NCI-H1694 treated with DMSO at 0.1 percent for 48 hours (cell line): ENCODE data around the gene C11orf68.
A peak's percentile ranks its signal among the peaks of the same experiment; 100 is the strongest.

Source experiments
- DNase-seq: peaks from one replicate; lab custom pipeline; 2025; lab: John Stamatoyannopoulos, UW

Gene C11orf68

DNA sequence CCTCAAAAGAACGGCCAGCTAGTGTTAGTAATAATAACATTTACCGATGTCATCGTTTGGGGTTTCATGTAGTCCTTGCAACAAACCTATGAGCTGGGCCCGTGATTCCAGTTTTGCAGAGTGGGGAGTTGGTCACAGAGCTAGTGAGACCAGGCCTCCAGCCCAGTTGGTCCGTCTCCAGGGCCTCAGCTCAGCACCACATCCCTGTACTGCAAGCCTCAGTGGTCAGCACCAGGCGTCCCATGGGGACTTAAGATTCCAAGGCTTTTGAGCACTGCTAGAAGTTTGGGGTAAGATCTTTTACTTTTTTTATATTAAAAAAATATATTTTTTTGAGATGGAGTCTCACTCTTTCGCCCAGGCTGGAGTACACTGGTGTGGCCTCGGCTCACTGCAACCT lies 25.3 kb upstream of the C11orf68 start:
- DNase-seq = no peak

DNA sequence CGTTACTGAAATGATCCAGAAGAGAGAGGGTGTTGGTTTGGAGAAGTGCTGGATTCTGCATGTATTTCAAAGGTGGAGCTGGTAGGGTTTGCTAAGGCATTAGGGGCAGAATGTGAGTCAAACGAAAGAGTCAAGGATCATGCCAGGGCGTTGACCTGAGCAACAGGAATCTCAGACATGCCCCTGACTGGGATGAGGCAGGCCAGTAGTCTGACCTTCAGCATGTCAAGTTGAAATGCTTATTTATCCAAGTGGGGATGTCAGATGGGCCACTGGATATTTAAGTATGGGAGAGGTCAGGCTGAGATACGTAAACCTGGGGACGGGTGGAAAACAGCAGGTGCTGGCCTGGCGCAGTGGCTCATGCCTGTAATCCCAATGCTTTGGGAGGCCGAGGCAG lies 23.7 kb upstream of the C11orf68 start:
- DNase-seq = no peak

DNA sequence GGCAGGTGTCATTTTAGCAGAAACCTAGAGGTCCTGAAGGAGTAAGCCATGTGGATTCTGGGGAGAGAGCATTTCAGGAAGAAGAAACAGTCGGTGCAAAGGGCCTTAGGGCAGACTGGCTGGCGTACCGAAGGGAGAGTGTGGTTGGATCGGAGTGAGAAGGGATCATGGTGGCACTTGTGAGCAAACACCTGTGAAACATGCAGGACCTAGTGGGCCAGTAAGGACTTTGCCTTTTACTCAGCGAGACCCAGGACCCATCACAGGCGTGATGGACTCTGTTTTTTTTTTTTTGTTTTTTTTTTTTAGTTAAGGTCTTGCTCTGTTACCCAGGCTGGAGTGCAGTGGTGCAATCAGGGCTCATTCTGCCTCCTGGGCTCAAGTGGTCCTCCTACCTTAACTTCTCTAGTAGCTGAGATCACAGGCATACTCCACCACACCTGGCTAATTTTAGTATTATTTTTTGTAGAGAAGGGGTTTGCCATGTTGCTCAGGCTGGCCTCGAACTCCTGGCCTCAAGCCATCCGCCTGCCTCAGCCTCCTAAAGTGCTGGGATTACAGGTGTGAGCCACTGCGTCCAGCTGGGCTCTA lies 23.0 kb upstream of the C11orf68 start:
- no peak for DNase-seq

DNA sequence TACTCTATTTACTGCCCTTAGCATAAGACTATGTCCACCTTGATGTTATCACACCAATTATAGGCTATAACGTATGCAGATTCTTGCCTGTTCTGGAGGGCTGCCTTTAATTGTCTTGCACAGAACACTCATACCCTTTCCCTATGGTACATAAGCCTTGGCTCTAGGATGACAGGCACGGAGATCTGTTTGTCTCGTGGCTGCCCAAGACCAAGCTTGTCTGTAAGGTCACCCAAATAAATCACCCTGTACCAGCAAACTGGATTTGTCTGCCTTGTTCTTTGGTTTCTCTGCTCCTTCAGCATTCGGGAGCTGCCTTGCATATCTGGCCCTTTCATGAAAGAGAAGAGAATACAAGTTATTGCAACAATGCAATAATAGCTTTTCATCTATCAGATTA lies 18.9 kb upstream of the C11orf68 start:
- no peak for DNase-seq

DNA sequence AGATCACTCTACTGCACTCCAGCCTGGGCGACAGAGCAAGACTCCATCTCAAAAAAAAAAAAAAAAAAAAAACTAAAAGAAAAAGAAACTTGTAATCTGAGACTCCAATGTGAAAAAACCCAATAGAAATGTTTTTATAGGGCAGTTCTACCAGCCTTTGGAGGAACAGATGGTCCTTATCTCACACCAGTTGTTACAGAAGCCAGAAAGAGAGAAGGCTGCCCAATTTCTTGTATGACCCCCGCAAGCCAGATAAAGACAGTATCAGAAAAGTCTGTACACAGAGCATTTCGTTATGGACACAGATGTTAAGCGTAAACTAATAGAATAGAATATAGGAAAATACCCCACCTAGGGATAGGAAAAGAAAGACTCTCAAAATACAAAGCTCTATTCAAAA lies 15.2 kb upstream of the C11orf68 start:
- DNase-seq = no peak

DNA sequence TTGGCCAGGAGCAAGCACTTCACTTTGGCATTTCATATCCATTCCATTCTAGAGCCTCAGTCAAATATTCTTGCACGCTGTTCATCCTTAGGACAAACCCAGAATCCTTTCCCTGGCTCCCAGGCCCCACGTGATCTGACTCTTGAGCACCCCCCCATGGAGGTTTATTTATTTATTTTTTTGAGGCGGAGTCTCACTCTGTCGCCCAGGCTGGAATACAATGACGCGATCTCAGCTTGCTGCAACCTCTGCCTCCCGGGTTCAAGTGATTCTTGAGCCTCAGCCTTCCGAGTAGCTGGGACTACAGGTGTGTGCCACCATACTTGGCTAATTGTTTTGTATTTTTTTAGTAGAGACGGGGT lies 13.7 kb upstream of the C11orf68 start:
- no peak for DNase-seq

DNA sequence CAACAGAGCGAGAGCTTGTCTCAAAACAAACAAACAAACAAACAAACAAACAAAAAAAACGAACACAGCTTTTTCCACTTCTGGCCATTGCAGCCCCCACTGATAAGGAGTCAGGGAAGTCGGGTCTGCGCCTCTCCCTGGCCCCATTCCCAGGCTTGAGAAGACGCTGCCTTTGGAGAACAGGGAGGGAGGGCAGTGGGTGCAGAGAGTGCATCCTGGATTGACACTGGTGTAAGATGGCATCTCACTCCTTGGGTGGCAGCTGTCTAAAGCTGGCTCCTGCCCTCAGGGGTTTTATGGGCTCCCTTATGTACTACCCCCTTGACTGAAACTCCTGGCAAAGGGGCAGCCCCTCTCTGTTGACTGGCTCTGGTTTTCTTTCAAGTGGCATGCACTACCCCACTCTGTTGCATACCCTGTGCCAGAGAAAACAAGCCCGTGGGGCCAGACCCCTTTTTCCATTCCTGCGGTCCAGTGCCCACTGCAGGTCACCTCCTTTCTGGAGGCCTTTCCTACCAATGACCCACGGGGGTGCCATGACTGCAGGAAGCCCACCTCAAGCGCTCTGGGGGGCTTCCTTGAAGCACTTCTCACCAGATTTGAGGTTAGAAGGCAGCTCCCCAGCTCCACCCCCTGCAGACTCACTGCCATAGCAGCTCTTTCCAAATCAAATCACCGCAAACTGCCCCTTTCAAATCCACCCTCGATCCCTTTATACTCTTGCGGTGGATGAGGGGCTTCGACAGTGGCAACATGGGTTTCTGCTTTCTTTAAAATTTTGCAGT lies 13.1 kb upstream of the C11orf68 start:
- DNase-seq = no peak

DNA sequence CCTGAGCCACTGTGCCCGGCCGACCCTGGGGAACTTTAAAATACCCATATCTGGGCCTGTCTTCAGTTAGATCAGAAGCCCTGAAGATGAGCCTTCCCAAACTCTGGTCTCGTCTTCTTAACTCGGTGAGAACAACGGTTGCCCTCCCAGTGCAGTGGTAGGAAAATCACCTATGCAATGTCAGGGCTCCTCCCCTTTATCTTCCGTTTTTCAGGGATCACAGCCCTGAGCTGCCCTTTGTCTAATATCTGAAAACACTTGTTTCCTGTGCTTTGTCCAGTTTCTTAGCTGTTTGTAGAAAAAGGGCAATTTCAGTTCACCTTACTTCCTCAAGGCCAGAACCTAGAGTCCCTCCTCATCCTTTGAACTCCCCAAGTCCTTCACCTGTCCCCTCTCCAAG lies 9.8 kb upstream of the C11orf68 start:
- DNase-seq = no peak

DNA sequence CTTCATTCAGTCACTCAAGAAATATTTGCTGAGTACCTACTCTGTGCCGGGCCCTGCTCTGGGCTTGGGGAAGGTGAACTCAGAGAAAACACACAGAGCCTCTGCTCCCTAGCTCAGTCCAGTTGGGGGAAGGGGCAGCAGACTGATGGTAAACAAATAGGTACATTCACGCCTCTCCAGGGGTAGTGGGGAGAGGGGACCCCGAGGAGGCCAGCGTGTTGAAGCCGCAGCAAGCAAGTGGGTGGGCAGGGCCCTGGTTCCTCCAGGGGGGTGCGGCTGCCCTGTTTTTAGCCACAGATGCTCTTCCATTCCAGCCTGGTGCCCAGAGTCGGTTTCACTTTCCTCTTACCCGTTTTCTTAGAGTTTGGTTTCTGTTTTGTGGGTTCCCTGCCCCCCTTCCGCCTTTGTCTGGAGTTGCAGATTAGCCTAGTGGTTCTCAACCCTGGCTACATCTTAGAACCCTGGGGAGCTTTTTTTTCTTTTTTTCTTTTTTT lies 9.1 kb upstream of the C11orf68 start:
- no peak for DNase-seq

DNA sequence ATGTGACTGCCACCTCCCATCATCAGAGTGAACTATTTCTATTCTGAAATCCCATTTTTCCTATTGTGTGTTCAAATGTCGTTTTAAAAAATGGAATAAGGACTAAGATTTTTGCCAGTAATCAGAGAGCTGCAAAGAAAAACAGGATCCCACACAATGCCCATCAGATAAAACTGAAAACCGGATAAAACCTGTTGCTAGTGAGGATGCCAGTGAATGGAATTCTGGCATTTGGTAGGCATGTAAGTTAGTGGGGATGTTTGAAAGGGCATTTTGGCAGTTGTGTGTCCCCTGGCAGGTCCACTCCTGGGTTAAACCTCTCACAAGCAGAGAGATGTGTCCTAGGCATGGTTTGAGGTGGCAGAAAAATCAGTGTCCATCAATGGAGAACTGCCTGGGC lies 6.5 kb upstream of the C11orf68 start:
- no peak for DNase-seq

DNA sequence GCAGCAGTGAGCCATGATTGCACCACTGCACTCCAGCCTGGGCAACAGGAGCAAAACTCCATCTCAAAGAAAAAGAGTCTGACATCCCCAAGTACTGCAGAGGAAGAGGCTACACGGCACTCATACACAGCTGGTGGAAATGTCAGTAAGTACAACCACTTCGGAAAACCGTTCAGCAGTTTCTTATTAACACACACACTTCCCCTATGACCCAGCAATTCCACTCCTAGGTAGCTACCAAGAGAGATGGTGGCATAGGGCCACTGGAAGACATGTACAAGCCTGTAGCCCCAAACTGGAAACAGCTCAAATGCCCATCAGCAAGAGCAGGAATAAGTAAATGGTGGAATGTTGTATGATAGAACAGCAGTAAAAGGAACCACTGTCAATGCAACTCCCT lies 3.7 kb upstream of the C11orf68 start:
- DNase-seq = no peak

DNA sequence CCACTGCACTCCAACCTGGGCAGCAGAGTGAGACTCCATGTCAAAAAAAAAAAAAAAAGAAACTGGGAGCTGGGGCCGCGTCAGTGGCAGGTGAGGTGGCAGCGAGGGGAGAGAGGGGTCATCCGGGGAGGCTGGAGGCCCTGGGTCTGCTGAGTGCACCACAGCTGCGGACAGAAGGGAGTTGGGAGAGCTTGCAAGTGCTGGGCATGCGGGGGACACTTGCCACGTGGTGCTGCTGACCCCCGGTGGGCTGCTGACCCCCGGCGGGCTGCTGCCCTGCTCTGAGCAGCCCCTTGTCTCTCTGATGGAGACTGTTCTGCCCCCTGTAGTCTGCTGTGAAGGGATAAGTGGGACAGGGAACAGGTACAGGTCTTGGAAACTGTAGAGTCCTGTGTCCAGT lies 3.0 kb upstream of the C11orf68 start:
- DNase-seq = no peak

DNA sequence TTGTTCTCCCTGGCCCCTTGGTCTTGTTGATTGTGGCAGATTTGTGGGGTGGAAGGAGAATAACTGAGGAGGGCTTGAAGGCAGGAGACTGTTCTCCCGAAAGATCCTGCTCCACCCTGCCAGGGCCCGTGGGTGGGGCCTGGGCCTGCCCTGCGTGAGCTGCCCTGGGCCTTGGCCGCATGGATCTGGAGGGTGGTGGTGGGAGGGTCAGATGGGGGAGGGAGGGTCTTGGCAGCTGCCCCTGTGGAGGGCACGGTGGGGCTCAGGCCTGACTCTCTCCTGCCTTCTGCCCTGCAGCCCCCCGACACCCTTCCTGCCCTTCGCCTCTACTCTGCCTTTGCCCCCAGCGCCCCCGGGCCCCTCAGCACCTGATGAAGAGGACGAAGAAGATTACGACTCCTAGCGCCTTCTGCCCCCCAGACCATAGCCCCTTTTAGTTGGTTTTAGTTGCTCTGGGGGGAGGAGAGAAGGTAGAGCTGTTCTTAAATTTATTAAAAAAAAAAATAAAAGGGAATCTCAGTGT lies 2.2 kb upstream of the C11orf68 start:
- DNase-seq = no peak

DNA sequence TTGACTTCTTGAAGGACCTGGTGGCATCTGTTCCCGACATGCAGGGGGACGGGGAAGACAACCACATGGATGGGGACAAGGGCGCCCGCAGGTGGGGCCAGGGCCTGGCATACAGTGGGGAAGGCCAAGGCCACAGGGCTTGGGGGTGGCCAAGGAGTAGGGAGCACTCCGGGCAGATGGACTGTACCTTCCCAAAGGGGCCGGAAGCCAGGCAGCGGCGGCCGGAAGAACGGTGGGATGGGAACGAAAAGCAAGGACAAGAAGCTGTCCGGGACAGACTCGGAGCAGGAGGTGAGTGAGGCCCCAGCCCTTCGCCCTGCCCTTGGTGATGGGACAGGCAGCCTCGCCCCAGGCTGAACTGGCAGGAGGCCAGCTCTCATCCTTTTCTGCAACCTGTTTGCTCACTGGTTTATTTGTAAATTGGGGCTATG lies 1.5 kb upstream of the C11orf68 start:
- DNase-seq = no peak

DNA sequence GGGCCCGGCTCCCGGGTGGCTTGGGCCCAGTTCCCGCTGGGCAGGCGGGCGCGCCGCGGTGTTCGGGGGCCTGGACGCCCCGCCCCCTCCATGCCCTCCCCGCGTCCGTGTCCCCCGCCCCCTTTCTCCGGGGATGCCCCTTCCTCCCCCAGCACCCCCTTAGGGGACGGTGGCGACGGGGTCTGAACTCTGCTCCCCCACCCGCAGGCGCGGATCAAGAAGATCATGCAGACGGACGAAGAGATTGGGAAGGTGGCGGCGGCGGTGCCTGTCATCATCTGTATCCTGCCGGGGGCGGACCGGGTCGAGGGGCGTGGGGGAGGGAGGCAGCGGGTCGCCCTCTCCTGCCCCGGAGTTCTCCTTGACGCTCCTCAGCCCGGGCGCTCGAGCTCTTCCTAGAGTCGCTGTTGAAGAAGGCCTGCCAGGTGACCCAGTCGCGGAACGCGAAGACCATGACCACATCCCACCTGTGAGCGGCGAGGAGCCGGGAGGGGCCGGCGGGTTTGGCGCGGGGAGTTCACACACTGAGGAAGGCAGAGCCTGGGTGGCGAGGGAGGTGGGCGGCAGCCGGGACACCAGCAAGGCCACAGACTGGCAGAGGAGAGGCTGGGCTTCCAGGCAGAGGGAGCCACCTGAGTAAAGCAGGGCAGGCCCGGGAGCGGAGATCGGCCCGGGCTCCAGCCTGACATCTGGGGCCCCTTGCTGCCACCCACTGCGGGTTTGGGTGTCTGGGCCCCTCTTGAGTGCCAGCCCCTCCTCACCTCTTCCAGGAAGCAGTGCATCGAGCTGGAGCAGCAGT lies 910 bp upstream of the C11orf68 start:
- no peak for DNase-seq

DNA sequence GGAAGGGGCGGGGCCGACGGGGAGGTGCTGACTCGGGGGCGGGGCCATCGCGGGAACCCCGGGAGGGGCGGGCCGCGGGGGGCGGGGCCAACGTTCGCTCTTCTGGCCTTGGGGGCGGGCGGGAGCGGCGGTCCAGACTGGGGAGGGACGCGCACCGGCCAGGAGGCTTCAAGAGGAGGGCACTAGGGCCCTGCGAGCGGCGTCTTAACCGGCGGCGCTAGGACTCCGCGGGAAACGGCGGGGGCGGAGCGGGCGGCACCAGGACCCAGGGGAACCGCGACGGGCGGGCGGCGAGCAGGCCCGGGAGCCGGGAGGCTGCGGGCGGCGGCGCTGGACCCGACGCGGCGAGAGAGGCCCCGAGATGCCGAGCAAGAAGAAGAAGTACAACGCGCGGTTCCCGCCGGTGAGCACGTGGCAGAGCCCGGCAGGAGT lies 295 bp upstream of the C11orf68 start, which contains the start of gene DRAP1:
TSS of gene DRAP1 (plus strand) at position 286 of the 432 bp plus-strand sequence. CDS start at position 362, 76 bp downstream.
- peak; percentile 91 for DNase-seq

DNA sequence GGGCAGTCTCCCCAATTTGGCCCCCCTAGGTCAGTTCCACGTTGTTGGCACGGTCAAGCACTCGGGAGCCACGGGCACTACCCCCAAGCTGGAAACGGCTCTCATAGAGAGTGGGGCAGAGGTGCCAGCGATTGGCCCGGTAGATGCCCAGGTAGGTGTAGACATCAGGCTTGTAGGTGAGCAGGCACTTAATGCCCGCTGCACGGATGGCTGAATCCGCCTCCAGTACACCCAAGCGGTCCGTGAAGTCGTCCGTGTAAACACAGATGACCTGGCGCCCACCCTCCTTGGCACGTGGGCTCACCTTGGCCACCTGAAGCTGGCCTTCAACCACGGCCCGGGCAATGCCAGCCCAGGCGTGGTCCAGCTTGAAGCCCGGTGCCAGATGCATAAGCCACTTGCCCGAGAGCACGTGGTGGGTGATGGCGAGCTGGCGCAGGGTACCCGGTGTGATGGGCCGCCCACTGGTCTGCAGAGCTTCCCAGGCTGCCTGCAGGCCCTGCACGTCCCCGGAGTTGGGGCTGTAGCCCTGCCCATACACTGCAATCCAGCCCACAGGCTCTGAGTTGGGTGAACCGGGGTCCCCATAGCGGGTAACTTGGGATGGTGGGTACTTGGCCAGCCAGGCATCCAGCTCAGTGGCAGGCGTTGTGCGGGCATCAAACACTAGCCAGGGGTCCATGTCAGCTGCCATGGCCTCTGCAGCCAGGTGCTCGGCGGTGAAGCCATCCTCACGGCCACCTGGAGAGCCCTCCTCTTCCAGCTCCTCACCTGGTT lies 1.2 kb downstream of the C11orf68 start:
- no peak for DNase-seq

DNA sequence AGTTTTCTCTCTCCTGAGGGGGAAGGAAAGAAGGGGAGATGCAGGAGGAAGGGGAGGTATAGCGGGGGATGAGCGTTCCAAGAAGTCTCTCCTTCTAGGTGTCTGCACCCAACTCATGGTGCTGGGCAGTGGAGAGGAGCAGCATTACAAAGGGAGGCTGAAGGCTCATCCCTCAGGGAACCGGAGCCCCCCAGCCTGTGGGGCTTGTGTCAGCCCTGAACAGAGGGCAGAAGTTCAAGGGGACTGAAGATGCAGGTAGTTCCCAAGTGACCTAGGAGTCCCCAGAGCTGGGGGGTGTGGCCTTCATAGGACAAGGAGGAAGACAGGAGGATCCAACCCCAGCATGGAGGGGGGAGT lies 1.8 kb downstream of the C11orf68 start:
- DNase-seq = no peak

DNA sequence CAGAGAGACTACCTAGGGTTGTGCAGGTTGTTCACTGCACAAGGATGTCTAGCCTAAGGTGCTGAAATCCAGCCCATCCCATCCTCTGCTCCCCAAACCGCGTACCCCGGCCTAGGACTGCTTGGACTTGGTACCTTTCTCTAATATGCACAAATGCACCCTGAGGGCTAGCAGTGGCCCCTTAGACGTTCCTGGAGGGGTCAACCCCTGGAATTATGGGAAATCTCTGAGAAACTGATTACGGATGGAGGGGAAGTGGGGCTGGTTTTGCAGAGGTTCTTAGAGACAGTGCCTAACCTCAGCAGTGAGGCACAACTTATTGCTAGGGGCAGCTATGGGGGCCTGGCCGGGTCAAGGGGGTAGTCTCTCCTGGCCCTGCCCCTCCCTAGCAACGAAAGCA lies 2.5 kb downstream of the C11orf68 start:
- DNase-seq = no peak

DNA sequence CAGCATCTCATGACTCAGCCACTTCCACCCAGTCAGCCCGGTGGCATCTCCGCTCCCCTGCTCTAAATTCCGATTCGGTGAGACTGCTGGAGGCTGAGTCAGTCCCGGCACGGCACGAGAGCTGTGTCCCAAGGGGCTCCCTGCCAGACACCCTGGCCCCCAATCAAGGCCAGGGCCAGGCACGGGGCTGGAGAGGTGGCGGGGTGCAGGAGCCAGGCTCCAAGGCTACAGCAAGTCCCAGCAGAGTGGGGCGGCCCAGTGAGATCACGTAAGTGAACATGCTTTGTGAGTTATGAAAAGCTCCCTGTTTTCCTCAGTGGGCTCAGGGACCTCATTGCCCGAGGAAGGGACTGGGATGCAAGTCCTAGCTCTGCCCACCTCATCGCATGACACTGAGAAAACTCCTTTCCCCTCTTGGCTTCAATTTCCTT lies 3.0 kb downstream of the C11orf68 start:
- DNase-seq = no peak

DNA sequence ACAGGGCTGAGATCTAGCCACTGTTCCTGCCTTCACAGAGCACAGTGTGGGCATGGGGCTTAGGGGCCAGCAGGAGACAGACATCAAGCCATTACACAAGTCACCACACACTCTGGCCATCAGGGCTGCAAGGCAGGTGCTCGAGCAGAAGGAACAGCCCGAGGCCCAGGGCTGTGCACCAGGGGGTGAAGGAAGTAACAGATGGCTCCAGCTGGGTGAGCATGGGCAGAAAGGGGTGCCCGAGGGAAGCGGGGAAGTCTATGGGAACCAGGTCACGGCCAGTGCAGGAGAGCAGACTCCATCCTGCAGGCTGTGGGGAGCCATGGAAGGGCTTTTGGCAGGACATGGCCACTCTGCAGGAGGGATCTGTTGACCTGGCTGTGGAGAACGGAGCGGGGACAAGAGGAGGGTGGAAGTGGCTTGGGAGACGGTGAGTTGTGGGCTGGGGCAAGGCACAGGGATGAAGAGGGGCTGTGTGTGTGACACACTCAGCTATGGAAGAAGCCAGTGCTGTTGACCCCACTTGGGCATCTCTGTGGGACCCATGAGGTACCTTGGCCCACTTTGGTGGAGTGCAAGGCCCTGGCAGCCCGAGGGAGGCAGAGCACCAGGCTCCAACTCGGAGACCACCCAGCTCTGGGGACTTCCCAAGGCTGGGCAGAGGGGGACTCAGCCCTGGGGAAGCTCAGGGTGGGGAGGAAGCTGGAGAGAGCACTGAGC lies 3.6 kb downstream of the C11orf68 start:
- DNase-seq = no peak
